GM06990 (cell line): ENCODE results near the gene BST1.

ENCODE experiments used
- DNase-seq: peaks from one replicate; pipeline ENCODE4 v3.0.0-alpha.2; 2011; ENCODE audit not compliant: insufficient read length; ENCODE audit errors: extremely low read depth
- H3K27me3 ChIP-seq: replicated peaks from 2 replicates; pipeline ENCODE4 v1.6.0; 2011; ENCODE audit warnings: low read length; ENCODE audit not compliant: control insufficient read depth, insufficient read depth
- H3K36me3 ChIP-seq: 2 replicates; pipeline ENCODE4 v1.5.1; 2011; ENCODE audit warnings: low read length; ENCODE audit not compliant: control insufficient read depth, insufficient read depth
- H3K4me3 ChIP-seq: replicated peaks from 2 replicates; pipeline ENCODE4 v1.5.1; 2011; ENCODE audit warnings: low read depth, mild to moderate bottlenecking, control low read depth, low read length
- CTCF ChIP-seq: IDR thresholded peaks from 2 replicates; pipeline ENCODE4 v1.5.1; 2011; ENCODE audit warnings: low read length, control low read depth, mild to moderate bottlenecking, inconsistent platforms; ENCODE audit not compliant: insufficient read depth, poor library complexity, severe bottlenecking

The BST1 gene

GRCh38 chr4:15684498-15684897 is 18.4 kb upstream of the BST1 start:
- DNase-seq = no peak
- Histone ChIP-seq H3K27me3 (no peaks in the 10 kb centered on the region), H3K4me3 (no peak overlapping the region), H3K36me3 (no peaks in the 10 kb centered on the region; the same call in 1 of the 2 replicates)
- no peak for TF ChIP-seq CTCF

DNA sequence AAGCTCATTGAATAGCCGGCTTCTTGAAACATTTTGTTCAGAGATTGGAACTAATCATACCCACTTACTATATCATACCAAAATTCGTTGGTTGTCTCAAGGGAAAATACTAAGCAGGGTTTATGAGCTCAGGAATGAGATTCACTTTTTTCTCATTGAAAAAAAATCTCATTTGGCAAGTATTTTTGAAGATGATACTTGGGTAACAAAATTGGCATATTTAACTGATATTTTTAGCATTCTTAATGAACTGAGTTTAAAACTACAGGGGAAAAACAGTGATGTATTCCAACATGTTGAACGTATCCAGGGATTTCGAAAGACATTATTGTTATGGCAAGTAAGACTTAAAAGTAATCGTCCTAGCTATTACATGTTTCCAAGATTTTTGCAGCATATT is 14.8 kb upstream of the BST1 start:
- TF ChIP-seq CTCF = no peak
- DNase-seq = no peak

DNA sequence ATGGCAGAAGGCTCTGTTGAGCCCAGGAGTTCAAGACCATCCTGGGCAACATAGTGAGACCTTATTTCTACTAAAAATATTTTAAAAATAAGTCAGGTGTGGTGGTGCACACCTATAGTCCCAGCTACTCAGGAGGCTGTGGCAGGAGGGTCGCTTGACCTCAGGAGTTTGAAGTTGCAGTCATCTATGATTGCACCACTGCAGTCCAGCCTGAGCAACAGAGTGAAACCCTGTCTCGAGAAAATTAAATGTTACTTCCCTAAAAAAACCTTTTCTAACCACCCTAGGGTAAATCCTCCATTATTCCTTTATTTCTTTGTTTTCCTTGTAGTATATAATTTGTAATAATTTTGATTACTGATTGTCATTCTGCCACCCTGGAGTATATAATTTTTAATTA is 13.3 kb upstream of the BST1 start:
- TF ChIP-seq CTCF = no peak
- H3K36me3 ChIP-seq = no peaks in the 10 kb centered on the region; the same call in 1 of the 2 replicates
- no peak for DNase-seq

More for the DNA sequence above, 14.8 kb upstream of the BST1 start:
- Histone ChIP-seq H3K36me3 (no peaks in the 10 kb centered on the region; the same call in 1 of the 2 replicates), H3K4me3 (no peak overlapping the region), H3K27me3 (no peaks in the 10 kb centered on the region)

DNA sequence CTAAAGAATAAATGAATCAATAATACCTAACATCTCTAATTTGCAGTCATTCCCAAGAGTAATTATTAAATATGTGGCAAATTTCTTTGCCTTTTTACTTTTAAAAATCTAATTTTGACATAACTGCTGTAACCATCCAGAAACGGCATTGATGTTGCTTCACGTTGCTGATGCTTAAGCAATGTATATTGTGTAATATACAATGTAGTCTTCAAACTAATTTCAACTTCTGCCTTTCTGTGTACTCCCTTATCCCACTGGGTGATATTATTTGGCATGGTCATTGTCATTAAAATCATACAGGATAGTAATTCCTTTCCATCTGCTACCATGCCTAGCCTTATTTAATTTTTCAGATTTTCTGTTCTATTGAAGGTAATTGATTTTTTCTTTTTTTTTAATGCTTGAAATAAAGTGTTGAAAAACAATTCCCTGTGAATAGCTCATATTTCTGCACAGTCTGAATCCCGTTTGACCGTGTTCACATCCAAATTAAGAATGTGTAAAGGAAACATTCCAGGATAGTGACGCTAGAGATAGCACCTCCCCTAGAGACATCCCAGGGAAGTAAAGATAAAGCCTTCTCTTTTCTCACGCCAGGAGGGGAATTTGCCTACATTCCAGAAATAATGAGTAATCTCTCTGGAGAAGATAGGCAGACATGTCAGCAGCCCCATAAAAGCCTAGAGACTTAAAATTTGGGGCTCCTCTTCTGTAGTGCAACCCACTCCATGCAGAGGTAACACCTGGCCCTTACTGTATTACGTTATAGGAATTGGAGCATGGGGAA is 12.7 kb upstream of the BST1 start:
- no peak for TF ChIP-seq CTCF
- Histone ChIP-seq H3K36me3 (no peaks in the 10 kb centered on the region; the same call in 1 of the 2 replicates), H3K27me3 (no peaks in the 10 kb centered on the region), H3K4me3 (no peak overlapping the region)
- no peak for DNase-seq

More for the DNA sequence above, 13.3 kb upstream of the BST1 start:
- no peak overlapping the region for H3K4me3 ChIP-seq
- no peaks in the 10 kb centered on the region for H3K27me3 ChIP-seq

- no peak for TF ChIP-seq CTCF
- no peaks in the 10 kb centered on the region for H3K27me3 ChIP-seq
- H3K4me3 ChIP-seq = no peak overlapping the region
- no peaks in the 10 kb centered on the region; the same call in 1 of the 2 replicates for H3K36me3 ChIP-seq
- DNase-seq = no peak
Measured at GRCh38 chr4:15691346-15692135, 11.3 kb upstream of the BST1 start.
